H9 (cell line): ENCODE data around the gene PPFIBP1. TPM values are rescaled to one million over a fixed set of nuclear protein-coding genes. Genes with fewer than 3 reads are reported as not detected.

ENCODE experiments used
- DNase-seq: peaks from one replicate; pipeline ENCODE4 v3.0.0-alpha.2; 2017
- H2AFZ ChIP-seq: one replicate; pipeline ENCODE4 v1.6.1; 2013; ENCODE audit warnings: mild to moderate bottlenecking, low read length, control low read depth, moderate library complexity
- H2AK5ac ChIP-seq: 2 replicates; pipeline ENCODE4 v1.6.1; 2013; ENCODE audit warnings: low read length, control low read depth, mixed read lengths; ENCODE audit not compliant: insufficient read length
- H2BK120ac ChIP-seq: one replicate; pipeline ENCODE4 v1.6.1; 2013; ENCODE audit warnings: low read depth, mild to moderate bottlenecking, low read length, control low read depth, inconsistent platforms; ENCODE audit not compliant: poor library complexity, severe bottlenecking
- H2BK12ac ChIP-seq: 2 replicates; pipeline ENCODE4 v1.6.1; 2013; ENCODE audit warnings: low read length, control low read depth, mixed read lengths, low read depth; ENCODE audit not compliant: insufficient read length
- H2BK15ac ChIP-seq: 2 replicates; pipeline ENCODE4 v1.6.1; 2013; ENCODE audit warnings: low read depth, low read length, control low read depth
- H2BK20ac ChIP-seq: one replicate; pipeline ENCODE4 v1.6.1; 2013; ENCODE audit warnings: low read depth, mild to moderate bottlenecking, low read length, control low read depth, inconsistent platforms; ENCODE audit not compliant: poor library complexity, severe bottlenecking
- H2BK5ac ChIP-seq: 2 replicates; pipeline ENCODE4 v1.6.1; 2013; ENCODE audit warnings: low read length, control low read depth, mixed read lengths; ENCODE audit not compliant: insufficient read length
- H3K14ac ChIP-seq: 2 replicates; pipeline ENCODE4 v1.6.1; 2013; ENCODE audit warnings: low read length, control low read depth; ENCODE audit not compliant: insufficient read depth
- H3K18ac ChIP-seq: 2 replicates; pipeline ENCODE4 v1.6.1; 2013; ENCODE audit warnings: low read depth, mild to moderate bottlenecking, mixed read lengths, low read length, control low read depth; ENCODE audit not compliant: insufficient read length
- H3K23ac ChIP-seq: 2 replicates; pipeline ENCODE4 v1.6.1; 2013; ENCODE audit warnings: low read length, control low read depth, mixed read lengths, low read depth; ENCODE audit not compliant: insufficient read length
- H3K23me2 ChIP-seq: 2 replicates; pipeline ENCODE4 v1.6.1; 2013; ENCODE audit warnings: low read depth, mild to moderate bottlenecking, mixed read lengths, low read length, control low read depth; ENCODE audit not compliant: insufficient read length, poor library complexity, severe bottlenecking
- H3K27ac ChIP-seq: 2 replicates; pipeline ENCODE4 v1.5.1; 2013; ENCODE audit warnings: low read length, control low read depth, mixed read lengths, low read depth; ENCODE audit not compliant: insufficient read length
- H3K27me3 ChIP-seq: 2 replicates; pipeline ENCODE4 v1.6.1; 2013; ENCODE audit warnings: low read length, control low read depth, inconsistent platforms; ENCODE audit not compliant: insufficient read depth
- H3K4ac ChIP-seq: 2 replicates; pipeline ENCODE4 v1.6.1; 2013; ENCODE audit warnings: low read depth, mild to moderate bottlenecking, control low read depth, inconsistent platforms, low read length, moderate library complexity
- H3K4me1 ChIP-seq: 2 replicates; pipeline ENCODE4 v1.6.1; 2013; ENCODE audit warnings: low read length, control low read depth, inconsistent platforms; ENCODE audit not compliant: insufficient read depth
- H3K4me2 ChIP-seq: 2 replicates; pipeline ENCODE4 v1.6.1; 2013; ENCODE audit warnings: low read length, control low read depth, mixed read lengths; ENCODE audit not compliant: insufficient read length, insufficient read depth
- H3K56ac ChIP-seq: 2 replicates; pipeline ENCODE4 v1.6.1; 2013; ENCODE audit warnings: low read depth, mild to moderate bottlenecking, mixed read lengths, low read length, control low read depth; ENCODE audit not compliant: insufficient read length
- H3K79me1 ChIP-seq: 2 replicates; pipeline ENCODE4 v1.6.1; 2013; ENCODE audit warnings: low read depth, mild to moderate bottlenecking, moderate library complexity, low read length, control low read depth, inconsistent platforms; ENCODE audit not compliant: insufficient read depth, poor library complexity, severe bottlenecking
- H3K79me2 ChIP-seq: 2 replicates; pipeline ENCODE4 v1.6.1; 2013; ENCODE audit warnings: low read length, control low read depth, inconsistent platforms; ENCODE audit not compliant: insufficient read depth
- H3K9ac ChIP-seq: 2 replicates; pipeline ENCODE4 v1.6.1; 2013; ENCODE audit warnings: low read length, control low read depth, mixed read lengths; ENCODE audit not compliant: insufficient read length; ENCODE audit errors: extremely low read depth
- H3K9me3 ChIP-seq: one replicate; pipeline ENCODE4 v1.6.1; 2013; ENCODE audit warnings: low read depth, low read length, inconsistent platforms; ENCODE audit not compliant: control insufficient read depth
- H3T11ph ChIP-seq: one replicate; pipeline ENCODE4 v1.6.1; 2013; ENCODE audit warnings: mild to moderate bottlenecking, low read length, control low read depth, inconsistent platforms
- H4K20me1 ChIP-seq: one replicate; pipeline ENCODE4 v1.6.1; 2013; ENCODE audit not compliant: control insufficient read depth, insufficient read length, insufficient read depth
- H4K5ac ChIP-seq: 2 replicates; pipeline ENCODE4 v1.6.1; 2013; ENCODE audit warnings: low read depth, mild to moderate bottlenecking, mixed read lengths, low read length, control low read depth; ENCODE audit not compliant: insufficient read length
- H4K8ac ChIP-seq: replicated peaks from 2 replicates; pipeline ENCODE4 v1.6.1; 2013; ENCODE audit warnings: low read length, control low read depth, mixed read lengths, low read depth; ENCODE audit not compliant: insufficient read length
- H4K91ac ChIP-seq: 2 replicates; pipeline ENCODE4 v1.6.1; 2013; ENCODE audit warnings: low read depth, mild to moderate bottlenecking, moderate library complexity, mixed read lengths, low read length, control low read depth; ENCODE audit not compliant: insufficient read length
- H3K27ac Mint-ChIP-seq, 3 experiments: 2 replicates in 2 of 3; 3 replicates in 1 of 3; pipeline ENCODE4 v1.8.0; 2020 to 2021; ENCODE audit warnings: mixed read lengths in 3 of 3, mild to moderate bottlenecking in 1 of 3, moderate library complexity in 1 of 3
- H3K27me3 Mint-ChIP-seq: 2 replicates; pipeline ENCODE4 v1.8.0; 2021; ENCODE audit warnings: low read depth, mild to moderate bottlenecking, moderate library complexity, mixed read lengths
- H3K36me3 Mint-ChIP-seq, 3 experiments: 2 replicates in 2 of 3; 3 replicates in 1 of 3; pipeline ENCODE4 v1.8.0; 2020 to 2021; ENCODE audit warnings: low read depth in 3 of 3, mixed read lengths in 3 of 3; ENCODE audit not compliant: insufficient read depth in 1 of 3
- H3K4me1 Mint-ChIP-seq, 2 experiments: 2 replicates each; pipeline ENCODE4 v1.8.0; 2020; ENCODE audit warnings: mixed read lengths in 2 of 2
- H3K4me3 Mint-ChIP-seq, 2 experiments: 2 replicates in 1 of 2; 3 replicates in 1 of 2; pipeline ENCODE4 v1.8.0; 2020 to 2021; ENCODE audit warnings: mild to moderate bottlenecking in 2 of 2, mixed read lengths in 2 of 2, moderate library complexity in 1 of 2
- H3K9me3 Mint-ChIP-seq, 2 experiments: 2 replicates in 1 of 2; 3 replicates in 1 of 2; pipeline ENCODE4 v1.8.0; 2020; ENCODE audit warnings: mild to moderate bottlenecking in 2 of 2, mixed read lengths in 2 of 2, moderate library complexity in 1 of 2
- WGBS: extraction: QIAGEN DNeasy Blood & Tissue Kit; methylation state at CpG from one replicate; pipeline ENCODE4 v1.1.7; 2013; ENCODE audit warnings: missing lambda C conversion rate, low lambda C conversion rate, mixed read lengths; ENCODE audit not compliant: insufficient read length; ENCODE audit errors: extremely low coverage; 5-methylcytosine and 5-hydroxymethylcytosine counted together
- total RNA-seq: library from RNA; stranded (reverse); gene quantifications from 2 replicates; pipeline ENCODE4 v1.2.1, GENCODE V29; 2021
- TF ChIP-seq, protein P1 (sequence below): fragments of 200-600 bp; sonication (generic); conservative IDR thresholded peaks from 3 replicates; pipeline ENCODE4 v1.8.0; 2021; ENCODE audit warnings: antibody characterized with exemption, mild to moderate bottlenecking

The PPFIBP1 gene
- total RNA-seq, 1 experiment from 2014 or later, result 29.2 TPM

GRCh38 chr12:27709212-27709931, 185.4 kb downstream of the PPFIBP1 start:
- Mint-ChIP-seq H3K27ac (no peak overlapping the region), H3K4me1 (peaks cover 15 to 21% of the 10 kb centered on the region in 2 experiments), H3K4me3 (no peak overlapping the region), H3K9me3 (peaks cover 0 to 6% of the 10 kb centered on the region in 2 experiments; a peak in 1 of 5 replicates), H3K36me3 (peaks cover 4 to 20% (median 7%) of the 10 kb centered on the region in 3 experiments; a peak in 5 of 7 replicates), H3K27me3 (no peaks in the 10 kb centered on the region; the same call in none of the 2 replicates)
- Histone ChIP-seq H2BK120ac (no peak overlapping the region), H4K8ac (no peak overlapping the region), H3K23me2 (peaks cover 5% of the 10 kb centered on the region), H3K4me2 (no peak overlapping the region), H3K18ac (no peak overlapping the region), H2BK5ac (no peak overlapping the region), H3K14ac (no peak overlapping the region), H2AK5ac (no peak overlapping the region), H3K79me1 (peaks cover 9% of the 10 kb centered on the region), H3K27ac (no peak overlapping the region), H4K20me1 (no peaks in the 10 kb centered on the region), H2BK12ac (no peak overlapping the region), H3K56ac (no peak overlapping the region), H3K9ac (no peak overlapping the region), H3K79me2 (peaks cover 10% of the 10 kb centered on the region; the same call in 1 of the 2 replicates), H3K4me1 (no peaks in the 10 kb centered on the region), H2BK15ac (no peak overlapping the region), H3K4ac (no peak overlapping the region), H4K5ac (no peak overlapping the region), H3K9me3 (no peaks in the 10 kb centered on the region), H2AFZ (no peak overlapping the region), H3K27me3 (no peaks in the 10 kb centered on the region), H4K91ac (no peak overlapping the region), H3K23ac (no peak overlapping the region), H2BK20ac (no peak overlapping the region), H3T11ph (no peak overlapping the region)
- no CpG with 5 or more reads among the region's 12 CpGs for WGBS
- DNase-seq, result no peak
- TF ChIP-seq, protein P1, sequence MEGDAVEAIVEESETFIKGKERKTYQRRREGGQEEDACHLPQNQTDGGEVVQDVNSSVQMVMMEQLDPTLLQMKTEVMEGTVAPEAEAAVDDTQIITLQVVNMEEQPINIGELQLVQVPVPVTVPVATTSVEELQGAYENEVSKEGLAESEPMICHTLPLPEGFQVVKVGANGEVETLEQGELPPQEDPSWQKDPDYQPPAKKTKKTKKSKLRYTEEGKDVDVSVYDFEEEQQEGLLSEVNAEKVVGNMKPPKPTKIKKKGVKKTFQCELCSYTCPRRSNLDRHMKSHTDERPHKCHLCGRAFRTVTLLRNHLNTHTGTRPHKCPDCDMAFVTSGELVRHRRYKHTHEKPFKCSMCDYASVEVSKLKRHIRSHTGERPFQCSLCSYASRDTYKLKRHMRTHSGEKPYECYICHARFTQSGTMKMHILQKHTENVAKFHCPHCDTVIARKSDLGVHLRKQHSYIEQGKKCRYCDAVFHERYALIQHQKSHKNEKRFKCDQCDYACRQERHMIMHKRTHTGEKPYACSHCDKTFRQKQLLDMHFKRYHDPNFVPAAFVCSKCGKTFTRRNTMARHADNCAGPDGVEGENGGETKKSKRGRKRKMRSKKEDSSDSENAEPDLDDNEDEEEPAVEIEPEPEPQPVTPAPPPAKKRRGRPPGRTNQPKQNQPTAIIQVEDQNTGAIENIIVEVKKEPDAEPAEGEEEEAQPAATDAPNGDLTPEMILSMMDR, result no peak
